ENCODE results near the gene OCA2. TPM values are rescaled to one million over a fixed set of nuclear protein-coding genes. Genes with fewer than 3 reads are reported as not detected.

Gene OCA2
- polyA plus RNA-seq, 1 donor from 2014 or later: 0.97 TPM

DNA sequence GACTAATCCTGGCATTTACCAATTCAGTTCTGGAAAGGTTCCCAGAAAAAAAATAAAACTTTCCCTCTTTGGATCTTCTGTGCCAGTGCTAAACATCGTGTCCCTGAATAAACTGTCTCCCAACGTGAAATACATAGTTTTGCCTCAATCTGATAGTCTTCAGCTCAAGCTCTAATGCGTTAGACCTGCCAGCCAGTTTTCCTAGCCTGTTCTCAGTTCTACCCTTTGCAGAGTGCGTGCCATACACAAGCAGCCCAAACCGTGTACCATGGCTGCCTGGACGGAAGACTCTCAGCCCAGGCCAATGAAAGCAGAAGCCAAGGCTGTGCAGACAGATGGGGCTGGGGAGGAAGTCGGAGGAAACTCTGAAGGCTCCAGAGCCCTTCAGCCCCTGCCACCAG, 11.4 kb upstream of the OCA2 start:
- no peak overlapping the region for H2AFZ ChIP-seq (ENCODE audit: low read depth, low read length)
- H4K20me1 ChIP-seq (ENCODE audit: insufficient read depth): no peaks in the 10 kb centered on the region
- H3K4me2 ChIP-seq (ENCODE audit: low read length): no peak overlapping the region
- TF ChIP-seq EP300 (conservative IDR thresholded peaks at IDR 0.05; ENCODE audit: poor library complexity, severe bottlenecking): no peak
- no peak overlapping the region for H3K27ac ChIP-seq (ENCODE audit: low read length)
- no peaks in the 10 kb centered on the region for H3K9me3 ChIP-seq (ENCODE audit: low read length)
- no peaks in the 10 kb centered on the region for H3K9me2 ChIP-seq (ENCODE audit: insufficient read depth, low read length)
- no peaks in the 10 kb centered on the region for H3K79me2 ChIP-seq (replicated peaks; ENCODE audit: insufficient read depth, low read length)
- no peak overlapping the region for H3K4me3 ChIP-seq (ENCODE audit: low read length)
- H3K9ac ChIP-seq (ENCODE audit: low read length): no peak overlapping the region
- no peaks in the 10 kb centered on the region for H3K36me3 ChIP-seq (ENCODE audit: insufficient read depth, low read length)
- no peaks in the 10 kb centered on the region for H3F3A ChIP-seq (ENCODE audit: insufficient read depth, low read length, poor library complexity, severe bottlenecking)
- H3K27me3 ChIP-seq (ENCODE audit: insufficient read depth, low read depth, low read length): peaks cover 24% of the 10 kb centered on the region

DNA sequence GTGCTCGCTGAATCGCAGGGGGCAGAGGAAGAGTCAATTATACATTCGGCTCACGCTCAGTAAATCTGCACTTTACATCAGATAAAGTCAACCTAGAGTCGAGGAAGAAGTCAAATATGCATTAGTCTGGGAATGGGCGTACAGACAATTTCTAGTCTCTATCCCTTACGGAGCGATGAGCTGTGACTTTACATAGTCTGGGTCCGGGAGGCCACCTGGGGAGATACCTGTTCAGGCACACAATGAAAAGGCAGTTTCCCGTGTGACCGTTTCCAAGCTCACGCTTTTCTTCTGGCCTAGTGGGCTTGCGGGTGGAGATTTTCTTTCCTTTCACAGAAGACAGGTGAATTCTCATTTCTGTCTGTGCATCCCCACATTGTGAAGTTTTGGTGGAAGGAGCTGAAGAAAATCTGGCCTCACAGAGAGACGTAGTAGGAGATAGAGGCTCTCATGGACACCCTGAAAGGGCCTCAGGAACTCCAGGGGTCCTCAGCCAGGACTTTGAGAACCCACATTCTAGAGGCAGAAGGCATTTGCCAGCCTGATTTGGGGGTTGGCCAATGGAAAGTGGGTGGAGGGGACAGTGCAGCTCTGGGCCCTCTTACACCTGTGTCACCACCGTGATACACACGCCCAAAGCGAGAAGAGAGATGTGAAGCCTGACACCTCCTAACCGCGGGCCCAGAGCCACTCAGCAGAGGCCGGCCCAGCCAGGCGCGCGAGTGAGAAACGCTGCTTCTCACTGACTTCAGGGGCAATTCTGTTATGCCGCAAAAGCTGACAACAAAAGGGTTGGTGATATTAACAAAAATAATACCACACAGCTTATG, 10.7 kb upstream of the OCA2 start:
- no peaks in the 10 kb centered on the region for H3K36me3 ChIP-seq (ENCODE audit: insufficient read depth, low read length)
- no peaks in the 10 kb centered on the region for H3F3A ChIP-seq (ENCODE audit: insufficient read depth, low read length, poor library complexity, severe bottlenecking)
- H2AFZ ChIP-seq (ENCODE audit: low read depth, low read length): no peak overlapping the region
- H3K79me2 ChIP-seq (replicated peaks; ENCODE audit: insufficient read depth, low read length): no peaks in the 10 kb centered on the region
- H3K4me2 ChIP-seq (ENCODE audit: low read length): no peak overlapping the region
- no peak overlapping the region for H3K9ac ChIP-seq (ENCODE audit: low read length)
- no peak for TF ChIP-seq MXI1 (conservative IDR thresholded peaks at IDR 0.05; ENCODE audit: poor library complexity, severe bottlenecking)
- TF ChIP-seq, protein P1, sequence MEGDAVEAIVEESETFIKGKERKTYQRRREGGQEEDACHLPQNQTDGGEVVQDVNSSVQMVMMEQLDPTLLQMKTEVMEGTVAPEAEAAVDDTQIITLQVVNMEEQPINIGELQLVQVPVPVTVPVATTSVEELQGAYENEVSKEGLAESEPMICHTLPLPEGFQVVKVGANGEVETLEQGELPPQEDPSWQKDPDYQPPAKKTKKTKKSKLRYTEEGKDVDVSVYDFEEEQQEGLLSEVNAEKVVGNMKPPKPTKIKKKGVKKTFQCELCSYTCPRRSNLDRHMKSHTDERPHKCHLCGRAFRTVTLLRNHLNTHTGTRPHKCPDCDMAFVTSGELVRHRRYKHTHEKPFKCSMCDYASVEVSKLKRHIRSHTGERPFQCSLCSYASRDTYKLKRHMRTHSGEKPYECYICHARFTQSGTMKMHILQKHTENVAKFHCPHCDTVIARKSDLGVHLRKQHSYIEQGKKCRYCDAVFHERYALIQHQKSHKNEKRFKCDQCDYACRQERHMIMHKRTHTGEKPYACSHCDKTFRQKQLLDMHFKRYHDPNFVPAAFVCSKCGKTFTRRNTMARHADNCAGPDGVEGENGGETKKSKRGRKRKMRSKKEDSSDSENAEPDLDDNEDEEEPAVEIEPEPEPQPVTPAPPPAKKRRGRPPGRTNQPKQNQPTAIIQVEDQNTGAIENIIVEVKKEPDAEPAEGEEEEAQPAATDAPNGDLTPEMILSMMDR (IDR thresholded peaks at IDR 0.05; ENCODE audit: poor library complexity, severe bottlenecking): no peak
- TF ChIP-seq TAF1 (IDR thresholded peaks at IDR 0.05; ENCODE audit: low read depth): no peak
- no peak for TF ChIP-seq POLR2AphosphoS5 (IDR thresholded peaks at IDR 0.05)
- H3K27me3 ChIP-seq (ENCODE audit: insufficient read depth, low read depth, low read length): peaks cover 29% of the 10 kb centered on the region
- H3K27ac ChIP-seq (ENCODE audit: low read length): no peak overlapping the region
- H3K9me2 ChIP-seq (ENCODE audit: insufficient read depth, low read length): no peaks in the 10 kb centered on the region
- H4K20me1 ChIP-seq (ENCODE audit: insufficient read depth): no peaks in the 10 kb centered on the region
- H3K9me3 ChIP-seq (ENCODE audit: low read length): no peaks in the 10 kb centered on the region
- no peak overlapping the region for H3K4me3 ChIP-seq (ENCODE audit: low read length)

DNA sequence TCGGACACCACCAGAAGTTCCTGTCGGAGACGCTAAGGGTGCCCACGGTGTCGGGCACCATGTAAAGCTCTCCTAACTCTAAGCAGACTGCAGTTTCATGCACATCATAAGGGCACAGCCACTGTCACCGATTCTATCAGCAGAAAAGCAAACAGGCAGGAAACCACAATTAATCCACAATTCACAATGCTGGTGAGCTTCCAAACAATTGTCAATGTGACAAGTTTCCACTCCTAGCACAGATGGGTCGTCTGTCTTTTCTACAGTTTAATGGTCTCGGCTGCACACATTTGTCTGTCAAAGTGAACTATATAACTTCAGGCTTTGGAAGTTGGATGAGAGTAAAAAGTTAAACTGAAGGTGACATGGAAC, 8.8 kb upstream of the OCA2 start:
- no peak overlapping the region for H2AFZ ChIP-seq (ENCODE audit: low read depth, low read length)

More for the DNA sequence above, 8.8 kb upstream of the OCA2 start:
- no peak for TF ChIP-seq SMC3 (conservative IDR thresholded peaks at IDR 0.05; ENCODE audit: poor library complexity)
- TF ChIP-seq, protein P2, sequence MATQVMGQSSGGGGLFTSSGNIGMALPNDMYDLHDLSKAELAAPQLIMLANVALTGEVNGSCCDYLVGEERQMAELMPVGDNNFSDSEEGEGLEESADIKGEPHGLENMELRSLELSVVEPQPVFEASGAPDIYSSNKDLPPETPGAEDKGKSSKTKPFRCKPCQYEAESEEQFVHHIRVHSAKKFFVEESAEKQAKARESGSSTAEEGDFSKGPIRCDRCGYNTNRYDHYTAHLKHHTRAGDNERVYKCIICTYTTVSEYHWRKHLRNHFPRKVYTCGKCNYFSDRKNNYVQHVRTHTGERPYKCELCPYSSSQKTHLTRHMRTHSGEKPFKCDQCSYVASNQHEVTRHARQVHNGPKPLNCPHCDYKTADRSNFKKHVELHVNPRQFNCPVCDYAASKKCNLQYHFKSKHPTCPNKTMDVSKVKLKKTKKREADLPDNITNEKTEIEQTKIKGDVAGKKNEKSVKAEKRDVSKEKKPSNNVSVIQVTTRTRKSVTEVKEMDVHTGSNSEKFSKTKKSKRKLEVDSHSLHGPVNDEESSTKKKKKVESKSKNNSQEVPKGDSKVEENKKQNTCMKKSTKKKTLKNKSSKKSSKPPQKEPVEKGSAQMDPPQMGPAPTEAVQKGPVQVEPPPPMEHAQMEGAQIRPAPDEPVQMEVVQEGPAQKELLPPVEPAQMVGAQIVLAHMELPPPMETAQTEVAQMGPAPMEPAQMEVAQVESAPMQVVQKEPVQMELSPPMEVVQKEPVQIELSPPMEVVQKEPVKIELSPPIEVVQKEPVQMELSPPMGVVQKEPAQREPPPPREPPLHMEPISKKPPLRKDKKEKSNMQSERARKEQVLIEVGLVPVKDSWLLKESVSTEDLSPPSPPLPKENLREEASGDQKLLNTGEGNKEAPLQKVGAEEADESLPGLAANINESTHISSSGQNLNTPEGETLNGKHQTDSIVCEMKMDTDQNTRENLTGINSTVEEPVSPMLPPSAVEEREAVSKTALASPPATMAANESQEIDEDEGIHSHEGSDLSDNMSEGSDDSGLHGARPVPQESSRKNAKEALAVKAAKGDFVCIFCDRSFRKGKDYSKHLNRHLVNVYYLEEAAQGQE (IDR thresholded peaks at IDR 0.05; ENCODE audit: borderline replicate concordance): no peak
- TF ChIP-seq EP300 (conservative IDR thresholded peaks at IDR 0.05; ENCODE audit: poor library complexity, severe bottlenecking): no peak
- no peak for TF ChIP-seq MXI1 (conservative IDR thresholded peaks at IDR 0.05; ENCODE audit: poor library complexity, severe bottlenecking)
- TF ChIP-seq, protein P1 (IDR thresholded peaks at IDR 0.05; ENCODE audit: poor library complexity, severe bottlenecking): no peak
- no peak for TF ChIP-seq POLR2AphosphoS5 (IDR thresholded peaks at IDR 0.05)
- no peak for TF ChIP-seq EZH2 (IDR thresholded peaks at IDR 0.05; ENCODE audit: borderline replicate concordance, insufficient read depth, low read length, poor library complexity, severe bottlenecking)
- no peak for TF ChIP-seq RAD21 (conservative IDR thresholded peaks at IDR 0.05)
- TF ChIP-seq TAF1 (IDR thresholded peaks at IDR 0.05; ENCODE audit: low read depth): no peak
- no peak overlapping the region for H3K27ac ChIP-seq (ENCODE audit: low read length)
- no peak overlapping the region for H3K4me3 ChIP-seq (ENCODE audit: low read length)
- H3K79me2 ChIP-seq (replicated peaks; ENCODE audit: insufficient read depth, low read length): no peaks in the 10 kb centered on the region
- no peak overlapping the region for H3K4me2 ChIP-seq (ENCODE audit: low read length)
- no peak overlapping the region for H3K9ac ChIP-seq (ENCODE audit: low read length)
- no peaks in the 10 kb centered on the region for H3F3A ChIP-seq (ENCODE audit: insufficient read depth, low read length, poor library complexity, severe bottlenecking)
- H3K36me3 ChIP-seq (ENCODE audit: insufficient read depth, low read length): no peaks in the 10 kb centered on the region
- peaks cover 32% of the 10 kb centered on the region for H3K27me3 ChIP-seq (ENCODE audit: insufficient read depth, low read depth, low read length)
- H3K9me2 ChIP-seq (ENCODE audit: insufficient read depth, low read length): no peaks in the 10 kb centered on the region
- H3K9me3 ChIP-seq (ENCODE audit: low read length): no peaks in the 10 kb centered on the region
- H4K20me1 ChIP-seq (ENCODE audit: insufficient read depth): no peaks in the 10 kb centered on the region

Measured in neural cell (in vitro differentiated cells).